Retinal pigment epithelial cell (primary cell): ENCODE results near the gene DNM2.

Experiments
- DNase-seq: peaks from one replicate; pipeline ENCODE4 v3.0.0-alpha.2; 2010; ENCODE audit warnings: low read depth
- H3K4me3 ChIP-seq: 2 replicates; pipeline ENCODE4 v1.5.1; 2011; ENCODE audit warnings: mild to moderate bottlenecking, low read length, control low read depth, moderate library complexity
- TF ChIP-seq, protein P1 (sequence below): conservative IDR thresholded peaks from 2 replicates; pipeline ENCODE4 v1.5.1; 2011; ENCODE audit warnings: low read depth, low read length, control low read depth, inconsistent platforms

DNM2 gene

DNA sequence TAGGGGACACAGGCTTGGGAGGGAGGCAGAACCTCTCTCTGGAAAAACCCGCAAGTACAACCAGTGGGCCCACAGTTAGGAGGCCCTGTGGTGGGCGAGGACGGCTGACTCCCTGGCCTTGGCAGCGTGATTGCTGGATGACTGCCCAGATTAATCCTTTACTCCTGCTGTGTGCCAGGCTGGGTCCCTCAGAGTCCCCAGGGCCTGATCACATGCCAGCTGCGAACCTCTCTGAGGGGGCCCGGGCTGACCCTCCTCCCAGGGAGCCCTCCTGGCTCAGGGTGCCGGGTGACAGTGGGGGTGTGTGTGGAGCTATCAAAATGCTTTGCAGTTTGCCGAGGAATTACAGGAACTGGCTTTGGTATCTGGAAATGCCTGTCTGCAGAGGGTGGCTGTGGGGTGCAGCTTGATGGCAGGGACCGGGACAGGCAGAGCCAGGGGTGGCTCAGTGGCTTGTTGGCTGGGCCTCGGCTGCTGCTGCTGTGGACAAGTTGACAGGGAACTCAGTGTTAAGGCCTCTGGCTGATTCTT is 48.9 kb downstream of the DNM2 start:
- TF ChIP-seq, protein P1, sequence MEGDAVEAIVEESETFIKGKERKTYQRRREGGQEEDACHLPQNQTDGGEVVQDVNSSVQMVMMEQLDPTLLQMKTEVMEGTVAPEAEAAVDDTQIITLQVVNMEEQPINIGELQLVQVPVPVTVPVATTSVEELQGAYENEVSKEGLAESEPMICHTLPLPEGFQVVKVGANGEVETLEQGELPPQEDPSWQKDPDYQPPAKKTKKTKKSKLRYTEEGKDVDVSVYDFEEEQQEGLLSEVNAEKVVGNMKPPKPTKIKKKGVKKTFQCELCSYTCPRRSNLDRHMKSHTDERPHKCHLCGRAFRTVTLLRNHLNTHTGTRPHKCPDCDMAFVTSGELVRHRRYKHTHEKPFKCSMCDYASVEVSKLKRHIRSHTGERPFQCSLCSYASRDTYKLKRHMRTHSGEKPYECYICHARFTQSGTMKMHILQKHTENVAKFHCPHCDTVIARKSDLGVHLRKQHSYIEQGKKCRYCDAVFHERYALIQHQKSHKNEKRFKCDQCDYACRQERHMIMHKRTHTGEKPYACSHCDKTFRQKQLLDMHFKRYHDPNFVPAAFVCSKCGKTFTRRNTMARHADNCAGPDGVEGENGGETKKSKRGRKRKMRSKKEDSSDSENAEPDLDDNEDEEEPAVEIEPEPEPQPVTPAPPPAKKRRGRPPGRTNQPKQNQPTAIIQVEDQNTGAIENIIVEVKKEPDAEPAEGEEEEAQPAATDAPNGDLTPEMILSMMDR: no peak
- no peak overlapping the region for H3K4me3 ChIP-seq

DNA sequence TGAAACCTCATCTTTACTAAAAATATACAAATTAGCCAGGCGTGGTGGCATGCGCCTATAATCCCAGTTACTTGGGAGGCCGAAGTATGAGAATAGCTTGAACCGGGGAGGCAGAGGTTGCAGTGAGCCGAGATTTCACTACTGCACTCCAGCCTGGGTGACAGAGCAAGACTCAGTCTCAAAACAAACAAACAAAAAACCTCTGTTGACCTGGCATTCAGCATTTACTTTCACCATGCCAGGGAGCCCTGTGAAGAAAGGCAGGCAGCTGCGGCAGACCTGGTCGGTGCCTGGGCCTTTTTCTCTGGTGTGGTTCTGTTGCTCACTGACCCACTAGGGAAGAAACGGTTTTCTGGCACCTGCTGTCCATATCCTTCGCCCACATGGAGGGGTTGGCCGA is 49.8 kb downstream of the DNM2 start:
- no peak overlapping the region for H3K4me3 ChIP-seq
- TF ChIP-seq, protein P1: no peak
- DNase-seq: no peak

More for the DNA sequence above, 48.9 kb downstream of the DNM2 start:
- DNase-seq: no peak

DNA sequence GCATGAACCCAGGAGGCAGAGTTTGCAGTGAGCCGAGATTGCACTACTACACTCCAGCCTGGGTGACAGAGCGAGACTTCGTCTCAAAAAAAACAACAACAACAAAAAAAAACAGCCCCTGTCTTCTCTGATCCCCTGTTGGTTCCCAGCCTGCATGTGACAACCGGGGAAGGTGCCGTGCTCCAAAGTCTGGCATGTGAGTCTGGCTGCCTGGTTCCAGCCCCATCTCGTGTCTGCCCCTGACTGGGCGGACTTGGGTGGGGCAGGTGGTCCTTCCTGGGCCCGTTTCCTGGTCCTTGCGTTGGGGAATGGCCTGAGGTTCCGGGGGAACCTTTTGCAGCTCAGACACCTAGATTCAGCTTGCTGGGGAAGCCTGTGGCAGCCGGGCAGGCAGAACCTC is 50.5 kb downstream of the DNM2 start:
- H3K4me3 ChIP-seq: no peak overlapping the region
- DNase-seq: no peak
- TF ChIP-seq, protein P1: no peak

DNA sequence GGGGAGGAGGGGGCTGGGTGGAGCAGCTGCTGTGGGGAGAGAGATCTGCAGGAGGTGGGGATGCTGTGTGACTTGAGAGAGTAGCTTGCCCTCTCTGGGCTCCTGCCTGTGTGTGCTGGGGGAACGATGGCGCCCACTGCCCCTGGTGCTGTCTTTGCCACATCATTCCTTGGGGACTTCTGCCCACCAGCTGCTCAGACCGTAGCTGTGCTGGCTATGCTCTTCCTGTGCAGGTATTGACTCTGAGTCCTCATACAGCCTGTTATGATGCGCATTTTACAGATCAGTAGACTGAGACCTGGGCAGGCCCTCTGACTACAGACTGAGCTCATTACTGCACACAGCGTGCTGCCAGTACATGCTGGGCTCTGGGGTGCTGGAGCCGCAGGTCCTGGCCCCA is 51.1 kb downstream of the DNM2 start:
- TF ChIP-seq, protein P1: no peak

DNA sequence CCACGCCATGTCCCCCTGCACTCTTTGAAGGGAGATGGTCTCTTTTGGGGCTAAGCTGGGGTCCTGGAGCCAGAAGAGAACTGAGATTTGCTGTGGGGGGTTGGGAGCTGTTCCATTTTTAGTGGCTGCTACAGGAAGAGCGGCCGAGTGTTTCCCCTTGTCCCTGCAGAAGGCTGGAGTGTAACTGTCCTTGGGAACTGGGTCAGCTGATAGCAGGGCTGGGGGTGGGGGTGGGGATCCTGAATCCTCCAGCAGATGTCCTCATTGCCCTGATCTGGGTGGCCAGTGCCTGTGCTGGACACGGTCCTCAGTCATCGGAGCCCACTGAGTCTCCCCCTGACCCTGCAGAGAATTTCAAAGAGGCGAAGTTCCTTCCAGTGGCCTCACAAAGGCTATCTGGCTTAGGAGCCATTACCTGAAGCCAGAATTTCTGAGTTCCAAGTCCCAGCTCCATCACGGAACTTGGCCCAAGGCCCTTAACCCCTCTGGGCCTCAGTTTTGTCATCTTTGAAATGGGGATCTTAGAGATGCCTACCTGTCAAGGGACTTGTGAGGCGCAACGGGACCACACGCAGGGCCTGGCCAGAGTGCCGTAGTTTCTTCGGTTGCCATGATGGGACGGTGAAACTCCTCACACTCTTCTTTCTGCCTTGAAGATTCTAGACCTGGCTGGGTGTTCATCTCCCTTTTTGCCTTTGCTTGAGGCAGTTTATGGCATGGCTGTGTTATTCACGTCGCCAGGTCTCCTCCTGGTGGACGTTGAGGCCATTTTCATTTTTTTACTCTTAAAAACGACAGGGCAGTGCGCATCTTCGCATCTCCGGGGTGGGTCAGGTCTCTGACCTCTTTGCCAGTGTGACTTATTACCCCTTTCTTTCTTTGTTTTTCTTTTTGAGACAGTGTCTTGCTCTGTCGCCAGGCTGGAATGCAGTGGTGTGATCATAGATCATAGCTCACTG is 51.9 kb downstream of the DNM2 start:
- no peak overlapping the region for H3K4me3 ChIP-seq
- no peak for DNase-seq
- TF ChIP-seq, protein P1: peak; percentile 54

More for the DNA sequence above, 51.1 kb downstream of the DNM2 start:
- no peak overlapping the region for H3K4me3 ChIP-seq
- DNase-seq: no peak

DNA sequence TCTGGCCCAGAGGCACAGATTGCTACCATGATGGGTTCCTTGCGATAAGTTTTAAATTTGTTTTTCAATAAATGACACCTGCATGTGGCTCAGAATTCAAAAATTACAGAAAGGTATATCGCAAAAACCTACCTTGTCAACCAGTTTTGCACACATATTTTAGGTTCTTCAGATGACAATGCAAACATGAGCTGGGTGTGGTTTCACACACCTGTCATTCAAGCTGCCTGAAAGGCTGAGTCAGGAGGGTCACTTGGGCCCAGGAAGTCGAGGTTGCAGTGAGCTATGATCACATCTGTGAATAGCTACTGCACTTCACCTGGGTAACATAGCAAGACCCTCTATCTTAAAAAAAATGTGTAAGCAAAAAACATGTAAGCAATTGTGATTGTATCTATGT is 56.1 kb downstream of the DNM2 start:
- H3K4me3 ChIP-seq: no peak overlapping the region
- DNase-seq: no peak
- TF ChIP-seq, protein P1: no peak
